ENCODE data around the gene SESN3.

- TF ChIP-seq CTCF (IDR thresholded peaks at IDR 0.05): no peak
- no peak for TF ChIP-seq POLR2A (IDR thresholded peaks at IDR 0.05)
Observed at GRCh38 chr11:95135880-95136279, 95.1 kb downstream of the SESN3 start.

All from adrenal gland (tissue), 5 donors.